Stomach (tissue), 4 donors: ENCODE results near the gene GABARAP.

Experiments used
- EP300 ChIP-seq: sonication (generic); formaldehyde crosslinking; IDR thresholded peaks from one replicate; pipeline ENCODE4 v1.6.1; 2017; ENCODE audit warnings: antibody characterized with exemption
- POLR2A ChIP-seq, 4 donors: fragments of 450-650 bp; IDR thresholded peaks; one replicate each; pipeline ENCODE4 v1.6.1; 2016; ENCODE audit warnings: antibody characterized with exemption in 4 of 4, control low read depth in 2 of 4, mild to moderate bottlenecking in 1 of 4, moderate library complexity in 1 of 4
- POLR2AphosphoS5 ChIP-seq, 3 donors: sonication (generic); formaldehyde crosslinking; IDR thresholded peaks; one replicate each; pipeline ENCODE4 v1.6.1; 2016; ENCODE audit warnings: antibody characterized with exemption in 3 of 3
- TF ChIP-seq, protein P1 (sequence below), 7 experiments: fragments of 450-650 bp in 4 of 7; fragments of 200-600 bp in 3 of 7; sonication (generic) in 3 of 7; IDR thresholded peaks; one replicate each; pipeline ENCODE4 v1.5.1; 2016 to 2019; ENCODE audit warnings: antibody characterized with exemption in 7 of 7, control low read depth in 2 of 7, mild to moderate bottlenecking in 1 of 7

DNA sequence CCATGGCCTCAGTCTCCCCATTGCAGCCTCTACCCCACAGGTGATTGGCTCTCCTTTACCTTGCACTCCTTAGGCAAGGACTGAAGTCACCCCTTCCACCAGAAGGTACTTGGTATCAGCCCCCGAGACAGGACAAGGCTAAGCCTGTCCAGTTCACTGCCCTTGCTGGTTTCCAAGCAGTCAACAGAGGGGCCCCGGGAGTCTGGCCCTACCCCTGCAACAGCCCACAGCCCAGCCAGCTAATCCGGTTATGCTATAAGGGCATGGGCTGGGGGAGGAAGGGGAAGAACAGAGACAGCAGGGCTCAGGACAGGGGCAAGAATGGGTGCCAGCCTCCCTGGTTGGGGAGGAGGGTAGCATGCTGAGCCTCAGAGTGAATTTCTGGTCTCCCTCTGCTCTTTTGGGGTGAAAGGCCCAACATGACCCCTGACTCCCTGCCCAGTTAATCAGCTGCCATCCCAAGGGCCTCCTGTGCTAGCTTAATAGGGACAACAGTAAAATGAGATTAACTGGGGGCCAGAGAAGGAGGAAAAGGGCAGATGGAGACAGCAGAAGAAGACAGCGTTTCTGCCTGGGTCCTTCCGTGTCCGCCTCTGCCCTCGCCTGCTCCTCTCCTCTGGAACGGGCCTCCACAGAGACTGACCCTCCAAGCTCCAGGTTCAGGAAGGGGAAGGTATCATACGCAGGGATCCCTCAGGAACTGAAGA is 33.3 kb downstream of the GABARAP start:
- TF ChIP-seq, protein P1, sequence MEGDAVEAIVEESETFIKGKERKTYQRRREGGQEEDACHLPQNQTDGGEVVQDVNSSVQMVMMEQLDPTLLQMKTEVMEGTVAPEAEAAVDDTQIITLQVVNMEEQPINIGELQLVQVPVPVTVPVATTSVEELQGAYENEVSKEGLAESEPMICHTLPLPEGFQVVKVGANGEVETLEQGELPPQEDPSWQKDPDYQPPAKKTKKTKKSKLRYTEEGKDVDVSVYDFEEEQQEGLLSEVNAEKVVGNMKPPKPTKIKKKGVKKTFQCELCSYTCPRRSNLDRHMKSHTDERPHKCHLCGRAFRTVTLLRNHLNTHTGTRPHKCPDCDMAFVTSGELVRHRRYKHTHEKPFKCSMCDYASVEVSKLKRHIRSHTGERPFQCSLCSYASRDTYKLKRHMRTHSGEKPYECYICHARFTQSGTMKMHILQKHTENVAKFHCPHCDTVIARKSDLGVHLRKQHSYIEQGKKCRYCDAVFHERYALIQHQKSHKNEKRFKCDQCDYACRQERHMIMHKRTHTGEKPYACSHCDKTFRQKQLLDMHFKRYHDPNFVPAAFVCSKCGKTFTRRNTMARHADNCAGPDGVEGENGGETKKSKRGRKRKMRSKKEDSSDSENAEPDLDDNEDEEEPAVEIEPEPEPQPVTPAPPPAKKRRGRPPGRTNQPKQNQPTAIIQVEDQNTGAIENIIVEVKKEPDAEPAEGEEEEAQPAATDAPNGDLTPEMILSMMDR (IDR thresholded peaks at IDR 0.05): no peak
- no peak for TF ChIP-seq POLR2A (IDR thresholded peaks at IDR 0.05)
- TF ChIP-seq POLR2AphosphoS5 (IDR thresholded peaks at IDR 0.05): no peak
- no peak for TF ChIP-seq EP300
